HepG2 (cell line): Measurements from ENCODE around the gene SLC19A3. TPM values are rescaled to one million over a fixed set of nuclear protein-coding genes. Genes with fewer than 3 reads are reported as not detected.

Experiments used
- GTF2F1 ChIP-seq: fragments of 150-350 bp; IDR thresholded peaks from 2 replicates; pipeline ENCODE4 v1.6.1; 2014; ENCODE audit warnings: low read length
- HNF4A ChIP-seq: sonication (generic); formaldehyde crosslinking; IDR thresholded peaks from 2 replicates; pipeline ENCODE4 v1.4.0; 2020; ENCODE audit warnings: missing genetic modification reagents
- POLR2A ChIP-seq, 2 experiments: IDR thresholded peaks; 2 replicates each; pipeline ENCODE4 v1.6.1; 2011; ENCODE audit warnings: low read depth in 2 of 2, low read length in 2 of 2, mild to moderate bottlenecking in 1 of 2, moderate library complexity in 1 of 2; ENCODE audit not compliant: insufficient read depth in 1 of 2
- REPIN1 ChIP-seq: sonication (generic); formaldehyde crosslinking; IDR thresholded peaks from 2 replicates; pipeline ENCODE4 v1.8.0; 2022; ENCODE audit warnings: missing genetic modification reagents, low read depth, mild to moderate bottlenecking, borderline replicate concordance
- SMC3 ChIP-seq: IDR thresholded peaks from 2 replicates; pipeline ENCODE4 v1.6.1; 2011; ENCODE audit warnings: low read length, improper control_type of control experiment
- TEAD3 ChIP-seq: optimal IDR thresholded peaks from 2 replicates; pipeline ENCODE3; 2016; ENCODE audit warnings: borderline replicate concordance
- ZNF333 ChIP-seq: sonication (generic); formaldehyde crosslinking; IDR thresholded peaks from 2 replicates; pipeline ENCODE4 v1.4.0; 2020; ENCODE audit warnings: mild to moderate bottlenecking, missing genetic modification reagents, borderline replicate concordance
- ZNF615 ChIP-seq: sonication (generic); formaldehyde crosslinking; IDR thresholded peaks from 2 replicates; pipeline ENCODE4 v1.5.0; 2020; ENCODE audit warnings: mild to moderate bottlenecking, missing genetic modification reagents, borderline replicate concordance
- polyA plus RNA-seq, 8 experiments: library from polyadenylated mRNA; depleted of rRNA in 3 of 8; stranded (reverse) in 7 of 8; unstranded in 1 of 8; fragments of >200 nt; fragmentation: Illumina TruSeq in 4 of 8; extraction: Trizol in 4 of 8; gene quantifications; 2 replicates each; pipeline versions ENCODE4 v1.2.1 to v1.2.3, GENCODE V29; 2011 to 2016; ENCODE audit warnings: low read depth in 4 of 8, missing spikeins in 1 of 8, mixed read lengths in 1 of 8; ENCODE audit not compliant: insufficient read depth in 1 of 8
- total RNA-seq, 5 experiments: library from RNA; depleted of rRNA; stranded (reverse); fragments of >200 nt; fragmentation: Illumina TruSeq; extraction: Trizol; gene quantifications; 2 replicates each; pipeline ENCODE4 v1.2.3, GENCODE V29; 2016; ENCODE audit warnings: low read depth in 1 of 5
- TF ChIP-seq, protein P1 (sequence below): sonication (generic); formaldehyde crosslinking; IDR thresholded peaks from 2 replicates; pipeline ENCODE4 v1.5.0; 2020; ENCODE audit warnings: mild to moderate bottlenecking, missing genetic modification reagents
- TF ChIP-seq, protein P2 (sequence below): sonication (generic); formaldehyde crosslinking; IDR thresholded peaks from 2 replicates; pipeline ENCODE4 v1.8.0; 2022; ENCODE audit warnings: missing genetic modification reagents, mild to moderate bottlenecking, moderate library complexity, borderline replicate concordance
- TF ChIP-seq, protein P3 (sequence below): IDR thresholded peaks from 2 replicates; pipeline ENCODE4 v1.6.1; 2016; ENCODE audit warnings: missing biosample characterization, missing genetic modification reagents, low read depth
- TF ChIP-seq, protein P4 (sequence below): sonication (generic); formaldehyde crosslinking; IDR thresholded peaks from 2 replicates; pipeline ENCODE4 v1.8.0; 2022; ENCODE audit warnings: mild to moderate bottlenecking, missing genetic modification reagents
- TF ChIP-seq, protein P5 (sequence below): sonication (generic); formaldehyde crosslinking; IDR thresholded peaks from 2 replicates; pipeline ENCODE4 v1.4.0; 2020; ENCODE audit warnings: missing genetic modification reagents; ENCODE audit errors: not compliant biosample characterization
- TF ChIP-seq, protein P6 (sequence below): fragments of 450-650 bp; IDR thresholded peaks from 2 replicates; pipeline ENCODE4 v1.6.1; 2016

The SLC19A3 gene
- total and polyA plus RNA-seq, 2 of the 13 experiments (the other 11 are each of a cell fraction or from before 2014, with no cell fraction given) = 2.3 to 5.2 TPM

GRCh38 chr2:227748079-227748478, 30.3 kb upstream of the SLC19A3 start (continued):
- TF ChIP-seq, protein P1, sequence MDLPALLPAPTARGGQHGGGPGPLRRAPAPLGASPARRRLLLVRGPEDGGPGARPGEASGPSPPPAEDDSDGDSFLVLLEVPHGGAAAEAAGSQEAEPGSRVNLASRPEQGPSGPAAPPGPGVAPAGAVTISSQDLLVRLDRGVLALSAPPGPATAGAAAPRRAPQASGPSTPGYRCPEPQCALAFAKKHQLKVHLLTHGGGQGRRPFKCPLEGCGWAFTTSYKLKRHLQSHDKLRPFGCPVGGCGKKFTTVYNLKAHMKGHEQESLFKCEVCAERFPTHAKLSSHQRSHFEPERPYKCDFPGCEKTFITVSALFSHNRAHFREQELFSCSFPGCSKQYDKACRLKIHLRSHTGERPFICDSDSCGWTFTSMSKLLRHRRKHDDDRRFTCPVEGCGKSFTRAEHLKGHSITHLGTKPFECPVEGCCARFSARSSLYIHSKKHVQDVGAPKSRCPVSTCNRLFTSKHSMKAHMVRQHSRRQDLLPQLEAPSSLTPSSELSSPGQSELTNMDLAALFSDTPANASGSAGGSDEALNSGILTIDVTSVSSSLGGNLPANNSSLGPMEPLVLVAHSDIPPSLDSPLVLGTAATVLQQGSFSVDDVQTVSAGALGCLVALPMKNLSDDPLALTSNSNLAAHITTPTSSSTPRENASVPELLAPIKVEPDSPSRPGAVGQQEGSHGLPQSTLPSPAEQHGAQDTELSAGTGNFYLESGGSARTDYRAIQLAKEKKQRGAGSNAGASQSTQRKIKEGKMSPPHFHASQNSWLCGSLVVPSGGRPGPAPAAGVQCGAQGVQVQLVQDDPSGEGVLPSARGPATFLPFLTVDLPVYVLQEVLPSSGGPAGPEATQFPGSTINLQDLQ (CRISPR knock-in tag) = no peak
- TF ChIP-seq, protein P2, sequence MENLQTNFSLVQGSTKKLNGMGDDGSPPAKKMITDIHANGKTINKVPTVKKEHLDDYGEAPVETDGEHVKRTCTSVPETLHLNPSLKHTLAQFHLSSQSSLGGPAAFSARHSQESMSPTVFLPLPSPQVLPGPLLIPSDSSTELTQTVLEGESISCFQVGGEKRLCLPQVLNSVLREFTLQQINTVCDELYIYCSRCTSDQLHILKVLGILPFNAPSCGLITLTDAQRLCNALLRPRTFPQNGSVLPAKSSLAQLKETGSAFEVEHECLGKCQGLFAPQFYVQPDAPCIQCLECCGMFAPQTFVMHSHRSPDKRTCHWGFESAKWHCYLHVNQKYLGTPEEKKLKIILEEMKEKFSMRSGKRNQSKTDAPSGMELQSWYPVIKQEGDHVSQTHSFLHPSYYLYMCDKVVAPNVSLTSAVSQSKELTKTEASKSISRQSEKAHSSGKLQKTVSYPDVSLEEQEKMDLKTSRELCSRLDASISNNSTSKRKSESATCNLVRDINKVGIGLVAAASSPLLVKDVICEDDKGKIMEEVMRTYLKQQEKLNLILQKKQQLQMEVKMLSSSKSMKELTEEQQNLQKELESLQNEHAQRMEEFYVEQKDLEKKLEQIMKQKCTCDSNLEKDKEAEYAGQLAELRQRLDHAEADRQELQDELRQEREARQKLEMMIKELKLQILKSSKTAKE (CRISPR knock-in tag) = no peak
- TF ChIP-seq, protein P3, sequence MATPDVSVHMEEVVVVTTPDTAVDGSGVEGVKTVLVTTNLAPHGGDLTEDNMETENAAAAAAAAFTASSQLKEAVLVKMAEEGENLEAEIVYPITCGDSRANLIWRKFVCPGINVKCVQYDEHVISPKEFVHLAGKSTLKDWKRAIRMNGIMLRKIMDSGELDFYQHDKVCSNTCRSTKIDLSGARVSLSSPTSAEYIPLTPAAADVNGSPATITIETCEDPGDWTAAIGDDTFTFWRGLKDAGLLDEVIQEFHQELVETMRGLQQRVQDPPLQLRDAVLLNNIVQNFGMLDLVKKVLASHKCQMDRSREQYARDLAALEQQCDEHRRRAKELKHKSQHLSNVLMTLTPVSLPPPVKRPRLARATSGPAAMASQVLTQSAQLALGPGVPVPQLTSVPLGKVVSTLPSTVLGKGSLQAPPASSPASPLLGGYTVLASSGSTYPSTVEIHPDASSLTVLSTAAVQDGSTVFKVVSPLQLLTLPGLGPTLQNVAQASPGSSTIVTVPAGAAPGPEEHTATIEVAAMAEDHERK (CRISPR knock-in tag) = no peak
- TF ChIP-seq TEAD3 (CRISPR knock-in tag) (peak; percentile 93), HNF4A (CRISPR knock-in tag) (no peak), REPIN1 (CRISPR knock-in tag) (no peak), GTF2F1 (no peak), SMC3 (peak; percentile 51; the same call in 1 of the 2 replicates), ZNF333 (CRISPR knock-in tag) (no peak), ZNF615 (CRISPR knock-in tag) (no peak), POLR2A (IDR thresholded peaks at IDR 0.05; ENCODE audit: insufficient read depth in 1 of 2, low read depth in 2 of 2, low read length in 2 of 2) (no peak)
- TF ChIP-seq, protein P4, sequence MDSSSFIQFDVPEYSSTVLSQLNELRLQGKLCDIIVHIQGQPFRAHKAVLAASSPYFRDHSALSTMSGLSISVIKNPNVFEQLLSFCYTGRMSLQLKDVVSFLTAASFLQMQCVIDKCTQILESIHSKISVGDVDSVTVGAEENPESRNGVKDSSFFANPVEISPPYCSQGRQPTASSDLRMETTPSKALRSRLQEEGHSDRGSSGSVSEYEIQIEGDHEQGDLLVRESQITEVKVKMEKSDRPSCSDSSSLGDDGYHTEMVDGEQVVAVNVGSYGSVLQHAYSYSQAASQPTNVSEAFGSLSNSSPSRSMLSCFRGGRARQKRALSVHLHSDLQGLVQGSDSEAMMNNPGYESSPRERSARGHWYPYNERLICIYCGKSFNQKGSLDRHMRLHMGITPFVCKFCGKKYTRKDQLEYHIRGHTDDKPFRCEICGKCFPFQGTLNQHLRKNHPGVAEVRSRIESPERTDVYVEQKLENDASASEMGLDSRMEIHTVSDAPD (CRISPR knock-in tag) = no peak
- TF ChIP-seq, protein P5, sequence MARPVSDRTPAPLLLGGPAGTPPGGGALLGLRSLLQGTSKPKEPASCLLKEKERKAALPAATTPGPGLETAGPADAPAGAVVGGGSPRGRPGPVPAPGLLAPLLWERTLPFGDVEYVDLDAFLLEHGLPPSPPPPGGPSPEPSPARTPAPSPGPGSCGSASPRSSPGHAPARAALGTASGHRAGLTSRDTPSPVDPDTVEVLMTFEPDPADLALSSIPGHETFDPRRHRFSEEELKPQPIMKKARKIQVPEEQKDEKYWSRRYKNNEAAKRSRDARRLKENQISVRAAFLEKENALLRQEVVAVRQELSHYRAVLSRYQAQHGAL (CRISPR knock-in tag) = no peak
- TF ChIP-seq, protein P6, sequence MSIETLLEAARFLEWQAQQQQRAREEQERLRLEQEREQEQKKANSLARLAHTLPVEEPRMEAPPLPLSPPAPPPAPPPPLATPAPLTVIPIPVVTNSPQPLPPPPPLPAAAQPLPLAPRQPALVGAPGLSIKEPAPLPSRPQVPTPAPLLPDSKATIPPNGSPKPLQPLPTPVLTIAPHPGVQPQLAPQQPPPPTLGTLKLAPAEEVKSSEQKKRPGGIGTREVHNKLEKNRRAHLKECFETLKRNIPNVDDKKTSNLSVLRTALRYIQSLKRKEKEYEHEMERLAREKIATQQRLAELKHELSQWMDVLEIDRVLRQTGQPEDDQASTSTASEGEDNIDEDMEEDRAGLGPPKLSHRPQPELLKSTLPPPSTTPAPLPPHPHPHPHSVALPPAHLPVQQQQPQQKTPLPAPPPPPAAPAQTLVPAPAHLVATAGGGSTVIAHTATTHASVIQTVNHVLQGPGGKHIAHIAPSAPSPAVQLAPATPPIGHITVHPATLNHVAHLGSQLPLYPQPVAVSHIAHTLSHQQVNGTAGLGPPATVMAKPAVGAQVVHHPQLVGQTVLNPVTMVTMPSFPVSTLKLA = no peak
